ENCODE data around the gene UBTF.

UBTF gene

DNA sequence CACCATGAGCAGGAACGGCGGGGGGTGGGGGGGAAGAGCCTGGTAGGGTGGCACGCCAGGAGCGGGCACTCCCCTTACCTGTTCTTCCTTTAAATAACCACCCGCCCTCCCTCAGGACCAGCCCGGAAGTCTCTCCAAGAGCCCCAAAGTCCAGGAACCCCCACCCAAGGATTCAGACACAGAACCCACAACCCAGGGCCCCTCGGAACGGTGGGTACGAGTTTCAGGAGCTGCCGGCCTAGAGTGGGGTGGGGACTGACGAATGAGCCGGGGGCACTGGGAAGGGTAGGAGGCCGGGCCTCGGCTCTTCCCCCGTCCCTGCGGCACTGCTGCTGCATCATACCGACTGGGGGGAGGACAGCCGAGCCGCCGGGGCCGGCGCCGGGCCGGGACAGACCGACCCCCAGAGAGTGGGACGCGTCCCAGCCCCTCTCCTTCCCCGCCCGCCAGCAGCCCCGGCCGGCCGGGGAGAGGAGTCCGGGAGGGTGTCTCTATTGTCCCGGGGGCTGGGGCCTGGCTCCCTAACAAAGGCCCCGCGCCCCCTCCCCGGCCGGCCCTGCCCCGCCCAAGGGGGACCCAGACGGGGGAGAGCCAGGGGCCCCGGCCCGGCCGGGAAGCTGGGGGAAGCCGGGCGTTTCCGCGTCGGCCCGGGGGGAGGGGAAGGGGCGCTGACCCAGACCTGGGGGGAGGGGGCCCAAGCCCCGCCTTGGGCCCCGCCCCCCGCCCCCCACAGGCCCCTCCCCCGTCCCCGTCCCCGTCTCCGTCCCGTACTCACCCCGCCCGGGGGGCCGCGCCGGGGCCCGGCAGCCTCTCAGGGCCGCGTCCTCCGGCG is 20.5 kb downstream of the UBTF start:
- H3K9me3 ChIP-seq (replicated peaks; ENCODE audit: insufficient read depth, low read length) = no peaks in the 10 kb centered on the region
- no peaks in the 10 kb centered on the region; the same call in 1 of the 2 replicates for H3K36me3 ChIP-seq (replicated peaks; ENCODE audit: insufficient read depth, low read length)
- H2AFZ ChIP-seq (ENCODE audit: low read length) = 0 out of 2 replicates have a peak overlapping the region, but pooled peaks have one; percentile 22
- H3K4me1 ChIP-seq (ENCODE audit: low read length) = peaks cover 12% of the 10 kb centered on the region
- no peaks in the 10 kb centered on the region for H4K20me1 ChIP-seq (ENCODE audit: insufficient read depth, low read length)
- peak overlapping the region; percentile 86 for H3K4me3 ChIP-seq (ENCODE audit: low read length)
- peaks cover 45% of the 10 kb centered on the region for H3K79me2 ChIP-seq (ENCODE audit: low read length)
- peak overlapping the region; percentile 82 for H3K9ac ChIP-seq (ENCODE audit: low read length)
- no peaks in the 10 kb centered on the region for H3K27me3 ChIP-seq (replicated peaks; ENCODE audit: insufficient read depth, low read length)
- peak overlapping the region; percentile 72 for H3K27ac ChIP-seq (ENCODE audit: low read length)
- no peaks in the 10 kb centered on the region for H3K9me2 ChIP-seq (replicated peaks; ENCODE audit: insufficient read depth, low read length)
- no peak for TF ChIP-seq EZH2phosphoT487 (IDR thresholded peaks at IDR 0.05; ENCODE audit: low read length)
- H3F3A ChIP-seq (ENCODE audit: insufficient read depth, low read length) = peaks cover 44% of the 10 kb centered on the region
- peak overlapping the region; percentile 89 for H3K4me2 ChIP-seq (ENCODE audit: low read depth, low read length)
- peak; percentile 46 for DNase-seq

DNA sequence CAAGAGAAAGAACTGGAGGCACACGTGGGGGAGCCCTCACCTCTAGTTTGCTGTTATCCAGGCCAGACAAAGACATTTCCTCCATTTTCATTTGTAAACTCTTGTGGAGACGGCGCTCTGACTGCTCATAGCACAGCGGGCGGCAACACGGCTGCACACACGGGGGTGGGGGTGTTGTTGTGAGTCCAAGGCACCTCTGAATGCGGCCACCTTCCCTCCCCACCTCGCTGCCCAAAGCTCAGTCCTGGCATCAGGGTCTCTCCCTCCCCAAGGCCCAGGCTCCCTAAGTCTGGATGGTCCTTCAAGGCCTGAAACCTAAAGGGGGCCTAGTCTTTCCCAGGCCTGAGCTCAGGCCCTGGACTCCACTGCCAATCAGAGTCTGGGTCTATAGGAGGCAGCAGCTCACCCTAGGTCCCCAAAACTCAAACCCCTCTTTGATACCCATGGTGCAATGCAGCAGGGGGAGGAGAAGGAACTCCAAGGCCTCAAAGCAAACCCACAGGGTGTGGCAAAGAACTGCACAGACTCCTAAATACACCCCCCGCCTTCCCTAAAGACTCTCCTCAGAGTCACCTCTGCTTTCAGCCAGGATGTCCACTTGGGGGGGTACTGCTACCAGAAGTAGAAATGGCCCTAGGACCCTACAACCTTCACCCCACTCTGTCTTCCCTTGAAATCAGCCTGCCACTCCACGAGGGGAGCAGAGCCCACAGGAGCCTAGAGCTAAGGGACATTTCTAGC is 21.3 kb downstream of the UBTF start:
- Histone ChIP-seq H3K79me2 (ENCODE audit: low read length) (peaks cover 45% of the 10 kb centered on the region), H2AFZ (ENCODE audit: low read length) (0 out of 2 replicates have a peak overlapping the region, but pooled peaks have one; percentile 22), H3K27ac (ENCODE audit: low read length) (peak overlapping the region; percentile 72), H3K9me2 (replicated peaks; ENCODE audit: insufficient read depth, low read length) (no peaks in the 10 kb centered on the region), H3K4me2 (ENCODE audit: low read depth, low read length) (peak overlapping the region; percentile 89), H3K4me1 (ENCODE audit: low read length) (peaks cover 12% of the 10 kb centered on the region), H3K27me3 (replicated peaks; ENCODE audit: insufficient read depth, low read length) (no peaks in the 10 kb centered on the region), H3K9me3 (replicated peaks; ENCODE audit: insufficient read depth, low read length) (no peaks in the 10 kb centered on the region), H3F3A (ENCODE audit: insufficient read depth, low read length) (peaks cover 40% of the 10 kb centered on the region), H4K20me1 (ENCODE audit: insufficient read depth, low read length) (no peaks in the 10 kb centered on the region), H3K4me3 (ENCODE audit: low read length) (peak overlapping the region; percentile 86), H3K9ac (ENCODE audit: low read length) (peak overlapping the region; percentile 82), H3K36me3 (replicated peaks; ENCODE audit: insufficient read depth, low read length) (no peaks in the 10 kb centered on the region; the same call in 1 of the 2 replicates)
- no peak for TF ChIP-seq EZH2 (optimal IDR thresholded peaks at IDR 0.05; ENCODE audit: low read depth, low read length)
- TF ChIP-seq, protein P1, sequence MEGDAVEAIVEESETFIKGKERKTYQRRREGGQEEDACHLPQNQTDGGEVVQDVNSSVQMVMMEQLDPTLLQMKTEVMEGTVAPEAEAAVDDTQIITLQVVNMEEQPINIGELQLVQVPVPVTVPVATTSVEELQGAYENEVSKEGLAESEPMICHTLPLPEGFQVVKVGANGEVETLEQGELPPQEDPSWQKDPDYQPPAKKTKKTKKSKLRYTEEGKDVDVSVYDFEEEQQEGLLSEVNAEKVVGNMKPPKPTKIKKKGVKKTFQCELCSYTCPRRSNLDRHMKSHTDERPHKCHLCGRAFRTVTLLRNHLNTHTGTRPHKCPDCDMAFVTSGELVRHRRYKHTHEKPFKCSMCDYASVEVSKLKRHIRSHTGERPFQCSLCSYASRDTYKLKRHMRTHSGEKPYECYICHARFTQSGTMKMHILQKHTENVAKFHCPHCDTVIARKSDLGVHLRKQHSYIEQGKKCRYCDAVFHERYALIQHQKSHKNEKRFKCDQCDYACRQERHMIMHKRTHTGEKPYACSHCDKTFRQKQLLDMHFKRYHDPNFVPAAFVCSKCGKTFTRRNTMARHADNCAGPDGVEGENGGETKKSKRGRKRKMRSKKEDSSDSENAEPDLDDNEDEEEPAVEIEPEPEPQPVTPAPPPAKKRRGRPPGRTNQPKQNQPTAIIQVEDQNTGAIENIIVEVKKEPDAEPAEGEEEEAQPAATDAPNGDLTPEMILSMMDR (IDR thresholded peaks at IDR 0.05; ENCODE audit: low read length) = peak; percentile 36
- DNase-seq = peak; percentile 64

DNA sequence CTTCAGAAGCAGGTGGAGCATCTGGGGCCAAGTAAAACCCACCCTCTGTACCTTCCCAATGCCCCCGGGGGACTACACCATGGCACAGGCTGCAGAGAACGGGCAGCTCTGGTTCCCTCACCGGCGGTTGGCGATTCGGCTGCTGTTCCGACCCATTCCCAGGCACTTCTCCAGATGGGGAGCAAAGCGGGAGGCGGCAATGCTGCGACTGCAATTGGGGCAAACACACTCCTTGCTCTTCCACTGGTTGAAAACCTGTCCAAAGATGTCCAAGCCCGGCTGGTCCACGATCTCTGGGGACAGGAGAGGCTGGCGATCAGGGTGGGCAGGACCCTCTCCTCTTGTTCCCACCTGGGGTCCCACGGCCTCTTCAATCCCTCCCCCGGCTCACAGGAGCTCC is 22.4 kb downstream of the UBTF start:
- DNase-seq = no peak
- H3K27ac ChIP-seq (ENCODE audit: low read length) = no peak overlapping the region
- TF ChIP-seq EZH2phosphoT487 (IDR thresholded peaks at IDR 0.05; ENCODE audit: low read length) = no peak
- no peak for TF ChIP-seq EZH2 (optimal IDR thresholded peaks at IDR 0.05; ENCODE audit: low read depth, low read length)
- no peaks in the 10 kb centered on the region for H3K9me3 ChIP-seq (replicated peaks; ENCODE audit: insufficient read depth, low read length)
- H3K4me3 ChIP-seq (ENCODE audit: low read length) = no peak overlapping the region
- H4K20me1 ChIP-seq (ENCODE audit: insufficient read depth, low read length) = no peaks in the 10 kb centered on the region
- peaks cover 12% of the 10 kb centered on the region for H3K4me1 ChIP-seq (ENCODE audit: low read length)
- peaks cover 29% of the 10 kb centered on the region for H3F3A ChIP-seq (ENCODE audit: insufficient read depth, low read length)
- no peak overlapping the region for H3K9ac ChIP-seq (ENCODE audit: low read length)
- H3K36me3 ChIP-seq (replicated peaks; ENCODE audit: insufficient read depth, low read length) = no peaks in the 10 kb centered on the region; the same call in 1 of the 2 replicates
- no peak overlapping the region for H3K4me2 ChIP-seq (ENCODE audit: low read depth, low read length)
- no peaks in the 10 kb centered on the region for H3K9me2 ChIP-seq (replicated peaks; ENCODE audit: insufficient read depth, low read length)
- peaks cover 45% of the 10 kb centered on the region for H3K79me2 ChIP-seq (ENCODE audit: low read length)
- no peak overlapping the region for H2AFZ ChIP-seq (ENCODE audit: low read length)
- no peaks in the 10 kb centered on the region for H3K27me3 ChIP-seq (replicated peaks; ENCODE audit: insufficient read depth, low read length)

DNA sequence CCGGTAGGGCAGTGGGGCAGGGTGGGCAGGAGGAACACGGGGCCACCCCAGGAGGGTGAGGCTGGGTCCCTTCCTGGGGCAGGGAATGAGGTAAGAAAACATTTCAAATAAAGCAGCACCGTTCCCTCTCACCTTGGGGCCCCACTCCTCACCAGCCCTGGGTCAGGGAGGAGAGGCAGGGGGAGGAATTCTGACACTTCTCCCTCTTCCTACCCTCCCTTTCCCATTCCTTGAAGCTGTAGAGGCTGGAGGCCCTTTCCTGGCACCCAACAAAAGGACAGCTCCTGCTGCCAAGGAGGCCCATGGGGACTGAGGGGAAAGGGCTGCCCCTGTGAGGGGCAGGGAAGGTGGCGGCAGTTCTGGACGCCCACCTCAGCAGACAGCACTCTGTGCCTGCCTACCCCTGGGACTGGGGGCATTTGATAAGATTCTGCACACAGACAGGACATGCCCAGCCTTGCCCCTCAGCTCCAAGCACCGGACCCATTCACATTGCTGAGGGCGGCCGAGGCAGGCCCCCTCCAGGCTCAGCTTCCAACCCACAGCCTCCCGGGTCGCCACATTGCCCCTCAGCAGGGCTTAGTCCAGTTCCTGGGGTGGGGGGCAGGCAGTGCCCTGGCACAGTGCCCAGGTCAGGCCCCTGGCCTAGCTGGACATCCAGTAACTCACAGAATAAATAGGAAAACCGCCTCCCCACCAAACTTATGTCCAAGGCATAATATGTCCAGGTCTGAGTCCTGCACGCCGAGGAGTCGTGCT is 26.0 kb downstream of the UBTF start:
- Histone ChIP-seq H3K4me3 (ENCODE audit: low read length) (no peak overlapping the region), H3K4me2 (ENCODE audit: low read depth, low read length) (no peak overlapping the region), H2AFZ (ENCODE audit: low read length) (no peak overlapping the region), H3F3A (ENCODE audit: insufficient read depth, low read length) (peaks cover 20% of the 10 kb centered on the region), H4K20me1 (ENCODE audit: insufficient read depth, low read length) (no peaks in the 10 kb centered on the region), H3K27ac (ENCODE audit: low read length) (no peak overlapping the region), H3K36me3 (replicated peaks; ENCODE audit: insufficient read depth, low read length) (no peaks in the 10 kb centered on the region; the same call in 1 of the 2 replicates), H3K4me1 (ENCODE audit: low read length) (peaks cover 6% of the 10 kb centered on the region; the same call in 1 of the 2 replicates), H3K27me3 (replicated peaks; ENCODE audit: insufficient read depth, low read length) (no peaks in the 10 kb centered on the region), H3K9me3 (replicated peaks; ENCODE audit: insufficient read depth, low read length) (no peaks in the 10 kb centered on the region), H3K9ac (ENCODE audit: low read length) (no peak overlapping the region), H3K9me2 (replicated peaks; ENCODE audit: insufficient read depth, low read length) (no peaks in the 10 kb centered on the region), H3K79me2 (ENCODE audit: low read length) (peaks cover 41% of the 10 kb centered on the region)
- DNase-seq = no peak
- TF ChIP-seq, protein P1 (IDR thresholded peaks at IDR 0.05; ENCODE audit: low read length) = no peak
- TF ChIP-seq EZH2 (optimal IDR thresholded peaks at IDR 0.05; ENCODE audit: low read depth, low read length) (no peak), EZH2phosphoT487 (IDR thresholded peaks at IDR 0.05; ENCODE audit: low read length) (no peak)

Data from MM.1S (cell line).